PC-9 (cell line): ENCODE results near the gene SDHB. TPM values are rescaled to one million over a fixed set of nuclear protein-coding genes. Genes with fewer than 3 reads are reported as not detected.

Source experiments
- BruUV-seq: library from RNA; stranded (reverse); fragments of 400-500 nt; replicated peaks from 2 replicates; lab custom pipeline; 2021; lab: Mats Ljungman, UMichigan
- CTCF ChIA-PET: fragments of 300-600 bp; sonication (Branson Sonifier 250); formaldehyde crosslinking; loops from one replicate; lab custom pipeline; 2022; ENCODE audit warnings: antibody characterized with exemption; lab: Charles Lee
- POLR2A ChIA-PET: fragments of 300-600 bp; sonication (Branson Sonifier 250); formaldehyde crosslinking; loops from one replicate; lab custom pipeline; 2022; ENCODE audit warnings: antibody characterized with exemption; ENCODE audit not compliant: unreplicated experiment; lab: Charles Lee
- DNase-seq, 2 experiments: peaks; one replicate each; pipeline versions ENCODE4 v3.0.0 to v3.0.0-alpha.2; 2015 to 2022; ENCODE audit warnings: mixed read lengths in 1 of 2
- H2AFZ ChIP-seq: fragments of 200-600 bp; sonication (generic); 2 replicates; pipeline ENCODE4 v1.8.1; 2017; ENCODE audit warnings: antibody characterized with exemption
- H3F3A ChIP-seq: fragments of 200-600 bp; sonication (generic); 2 replicates; pipeline ENCODE4 v1.8.1; 2017; ENCODE audit warnings: antibody characterized with exemption, mild to moderate bottlenecking, low read depth; ENCODE audit not compliant: insufficient read depth
- H3K27ac ChIP-seq: fragments of 200-600 bp; sonication (generic); 2 replicates; pipeline ENCODE4 v1.6.1; 2016; ENCODE audit warnings: mixed run types
- H3K27me3 ChIP-seq: fragments of 200-600 bp; sonication (generic); 2 replicates; pipeline ENCODE4 v1.6.1; 2016; ENCODE audit warnings: low read depth, mixed run types; ENCODE audit not compliant: insufficient read depth
- H3K36me3 ChIP-seq: fragments of 200-600 bp; sonication (generic); 2 replicates; pipeline ENCODE4 v1.6.1; 2016; ENCODE audit warnings: low read depth, mixed run types
- H3K4me1 ChIP-seq: fragments of 200-600 bp; sonication (generic); replicated peaks from 2 replicates; pipeline ENCODE4 v1.6.1; 2016; ENCODE audit warnings: mixed run types; ENCODE audit not compliant: insufficient read depth
- H3K4me2 ChIP-seq: fragments of 200-600 bp; sonication (generic); 2 replicates; pipeline ENCODE4 v1.6.1; 2017; ENCODE audit warnings: mixed run types
- H3K4me3 ChIP-seq: fragments of 200-600 bp; sonication (generic); 2 replicates; pipeline ENCODE4 v1.6.1; 2016; ENCODE audit warnings: mixed run types
- H3K79me2 ChIP-seq: fragments of 200-600 bp; sonication (generic); 2 replicates; pipeline ENCODE4 v1.6.1; 2017; ENCODE audit warnings: low read depth, mixed run types
- H3K9me2 ChIP-seq: fragments of 200-600 bp; sonication (generic); 2 replicates; pipeline ENCODE4 v1.8.1; 2017; ENCODE audit warnings: mild to moderate bottlenecking; ENCODE audit not compliant: insufficient read depth
- H3K9me3 ChIP-seq: fragments of 200-600 bp; sonication (generic); 2 replicates; pipeline ENCODE4 v1.8.1; 2016; ENCODE audit warnings: low read depth; ENCODE audit not compliant: insufficient read depth
- H4K20me1 ChIP-seq: fragments of 200-600 bp; sonication (generic); 2 replicates; pipeline ENCODE4 v1.8.1; 2017; ENCODE audit not compliant: insufficient read depth
- CTCF ChIP-seq: fragments of 200-600 bp; sonication (generic); conservative IDR thresholded peaks from 2 replicates; pipeline ENCODE4 v1.6.1; 2017; ENCODE audit warnings: mixed run types, antibody characterized with exemption, mild to moderate bottlenecking, moderate library complexity
- EZH2 ChIP-seq: fragments of 200-600 bp; sonication (generic); IDR thresholded peaks from 2 replicates; pipeline ENCODE4 v1.8.0; 2017; ENCODE audit warnings: antibody characterized with exemption, low read depth
- intact Hi-C: fragments of 100-400 bp; cut with micrococcal nuclease; formaldehyde crosslinking; loops from one replicate; pipeline ENCODE4 v1.10.0; 2022; ENCODE audit not compliant: unreplicated experiment
- total RNA-seq: library from RNA; stranded (reverse); gene quantifications from 2 replicates; pipeline ENCODE4 v1.2.3, GENCODE V29; 2021

SDHB gene
- total RNA-seq, 1 experiment from 2014 or later: 101 TPM

- Histone ChIP-seq H3F3A (peaks cover 5% of the 10 kb centered on the region; the same call in 1 of the 2 replicates), H3K27me3 (no peaks in the 10 kb centered on the region), H3K4me3 (no peak overlapping the region), H3K9me3 (no peaks in the 10 kb centered on the region), H3K4me2 (no peak overlapping the region), H3K27ac (no peak overlapping the region), H2AFZ (no peak overlapping the region), H3K36me3 (no peaks in the 10 kb centered on the region), H4K20me1 (peaks cover 5% of the 10 kb centered on the region; the same call in 1 of the 2 replicates), H3K79me2 (no peaks in the 10 kb centered on the region), H3K9me2 (no peaks in the 10 kb centered on the region), H3K4me1 (no peaks in the 10 kb centered on the region)
- intact Hi-C loops: no loop called here
- ChIA-PET CTCF (no interaction called here), POLR2A (interaction anchor here (0.5 to 0.6 kb wide), 2 partner anchors 16 to 397 kb away, joined by 6 to 8 read pairs; no protein-coding TSS in a partner anchor)
- no TSS peak for BruUV-seq
- TF ChIP-seq CTCF: no peak
- no peak for TF ChIP-seq EZH2
- DNase-seq: no peak
These were observed 21.1 kb downstream of the SDHB start for GRCh38 chr1:17032741-17033140.

DNA sequence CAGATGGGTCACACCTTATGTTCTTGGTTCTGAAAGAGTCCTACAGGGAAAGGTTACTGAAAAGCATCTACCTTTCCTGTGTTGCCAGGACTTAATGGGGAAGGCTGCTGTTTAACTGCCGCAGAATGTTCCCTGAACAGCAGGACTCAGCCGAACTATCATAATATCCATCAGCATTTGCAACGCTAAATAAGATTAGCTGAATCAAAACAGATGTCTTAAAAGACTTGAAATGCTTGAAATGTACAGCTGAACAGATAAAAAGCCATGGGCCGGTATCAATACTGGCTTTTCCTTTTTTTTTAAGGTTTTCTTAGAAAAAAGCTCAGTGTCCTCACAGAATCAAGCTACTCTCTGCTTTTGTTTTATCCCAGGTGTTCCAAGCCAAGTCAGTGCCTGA is 22.4 kb downstream of the SDHB start:
- Histone ChIP-seq H3K36me3 (no peaks in the 10 kb centered on the region; the same call in 1 of the 2 replicates), H3K27me3 (no peaks in the 10 kb centered on the region), H3K4me1 (no peaks in the 10 kb centered on the region), H3K4me2 (no peak overlapping the region), H3F3A (peaks cover 5% of the 10 kb centered on the region; the same call in 1 of the 2 replicates), H3K9me2 (no peaks in the 10 kb centered on the region), H3K79me2 (no peaks in the 10 kb centered on the region), H2AFZ (no peak overlapping the region), H4K20me1 (peaks cover 5% of the 10 kb centered on the region; the same call in 1 of the 2 replicates), H3K27ac (no peak overlapping the region), H3K4me3 (no peak overlapping the region), H3K9me3 (no peaks in the 10 kb centered on the region)
- no TSS peak for BruUV-seq
- POLR2A ChIA-PET: no interaction called here
- no peak for DNase-seq
- intact Hi-C loops: no loop called here
- no peak for TF ChIP-seq CTCF
- TF ChIP-seq EZH2: no peak
- CTCF ChIA-PET: no interaction called here

DNA sequence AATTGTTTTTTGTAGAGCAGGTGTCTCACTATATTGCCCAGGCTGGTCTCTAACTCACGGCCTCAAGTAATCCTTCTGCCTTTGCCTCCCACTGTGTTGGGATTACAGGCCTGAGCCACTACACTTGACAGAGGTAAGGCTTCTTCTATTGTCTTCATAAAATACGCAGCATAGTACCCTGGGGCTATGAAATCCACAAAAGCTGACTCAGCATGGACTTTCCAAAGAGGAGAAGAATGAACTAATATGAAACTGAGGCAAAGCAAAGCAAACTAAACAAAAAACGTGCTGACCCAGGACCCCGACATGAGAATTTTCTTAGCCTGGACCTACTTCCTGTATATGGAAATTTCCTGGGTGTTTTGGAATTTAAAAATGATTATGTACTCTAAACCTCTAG is 23.6 kb downstream of the SDHB start:
- Histone ChIP-seq H3K79me2 (no peaks in the 10 kb centered on the region), H3F3A (no peaks in the 10 kb centered on the region), H3K4me3 (no peak overlapping the region), H3K27ac (no peak overlapping the region), H3K36me3 (no peaks in the 10 kb centered on the region; the same call in 1 of the 2 replicates), H3K27me3 (no peaks in the 10 kb centered on the region), H3K9me2 (no peaks in the 10 kb centered on the region), H3K4me1 (no peaks in the 10 kb centered on the region), H2AFZ (no peak overlapping the region), H3K9me3 (no peaks in the 10 kb centered on the region), H3K4me2 (no peak overlapping the region), H4K20me1 (peaks cover 5% of the 10 kb centered on the region; the same call in 1 of the 2 replicates)
- ChIA-PET CTCF (no interaction called here), POLR2A (no interaction called here)
- intact Hi-C loops: no loop called here
- no peak for DNase-seq
- no peak for TF ChIP-seq EZH2
- no peak for TF ChIP-seq CTCF
- BruUV-seq: no TSS peak
